GM10266 (cell line): ENCODE measurements around the gene GSC.

Source experiments
- DNase-seq: peaks from one replicate; pipeline ENCODE4 v3.0.0; 2012; ENCODE audit errors: extremely low spot score
- TF ChIP-seq, protein P1 (sequence below): IDR thresholded peaks from 2 replicates; pipeline ENCODE4 v1.5.1; 2012; ENCODE audit warnings: mild to moderate bottlenecking, low read depth; ENCODE audit not compliant: control insufficient read depth, insufficient read depth; ENCODE audit errors: missing control alignments

Gene GSC

GRCh38 chr14:94767321-94767878 is 2.5 kb downstream of the GSC start:
- no peak for DNase-seq
- TF ChIP-seq, protein P1, sequence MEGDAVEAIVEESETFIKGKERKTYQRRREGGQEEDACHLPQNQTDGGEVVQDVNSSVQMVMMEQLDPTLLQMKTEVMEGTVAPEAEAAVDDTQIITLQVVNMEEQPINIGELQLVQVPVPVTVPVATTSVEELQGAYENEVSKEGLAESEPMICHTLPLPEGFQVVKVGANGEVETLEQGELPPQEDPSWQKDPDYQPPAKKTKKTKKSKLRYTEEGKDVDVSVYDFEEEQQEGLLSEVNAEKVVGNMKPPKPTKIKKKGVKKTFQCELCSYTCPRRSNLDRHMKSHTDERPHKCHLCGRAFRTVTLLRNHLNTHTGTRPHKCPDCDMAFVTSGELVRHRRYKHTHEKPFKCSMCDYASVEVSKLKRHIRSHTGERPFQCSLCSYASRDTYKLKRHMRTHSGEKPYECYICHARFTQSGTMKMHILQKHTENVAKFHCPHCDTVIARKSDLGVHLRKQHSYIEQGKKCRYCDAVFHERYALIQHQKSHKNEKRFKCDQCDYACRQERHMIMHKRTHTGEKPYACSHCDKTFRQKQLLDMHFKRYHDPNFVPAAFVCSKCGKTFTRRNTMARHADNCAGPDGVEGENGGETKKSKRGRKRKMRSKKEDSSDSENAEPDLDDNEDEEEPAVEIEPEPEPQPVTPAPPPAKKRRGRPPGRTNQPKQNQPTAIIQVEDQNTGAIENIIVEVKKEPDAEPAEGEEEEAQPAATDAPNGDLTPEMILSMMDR = no peak

GRCh38 chr14:94764573-94764972 is 5.3 kb downstream of the GSC start:
- TF ChIP-seq, protein P1 = no peak

GRCh38 chr14:94762431-94762830 is 7.5 kb downstream of the GSC start:
- TF ChIP-seq, protein P1 = no peak

More at GRCh38 chr14:94764573-94764972, 5.3 kb downstream of the GSC start:
- DNase-seq = no peak

DNA sequence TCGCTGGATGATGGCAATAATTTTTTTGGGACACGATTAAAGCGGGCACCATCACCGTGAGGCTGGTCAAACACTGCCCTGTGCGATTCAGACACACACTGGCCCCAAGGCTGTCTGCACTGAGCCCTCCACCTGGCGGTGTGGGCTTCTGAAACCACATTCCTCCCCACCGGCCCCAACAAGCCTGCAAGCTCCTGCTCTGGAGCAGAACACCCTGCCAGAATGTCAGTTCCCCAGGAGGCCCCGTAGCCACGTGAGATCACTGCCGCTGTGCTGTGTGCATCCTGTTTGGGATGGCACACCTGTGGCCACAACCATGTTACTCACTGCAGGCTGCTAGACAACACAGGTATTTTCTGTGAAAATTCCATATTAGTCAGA is 7.9 kb downstream of the GSC start:
- DNase-seq = no peak
- TF ChIP-seq, protein P1 = no peak

More at GRCh38 chr14:94762431-94762830, 7.5 kb downstream of the GSC start:
- DNase-seq = no peak

GRCh38 chr14:94761348-94761996 is 8.4 kb downstream of the GSC start:
- TF ChIP-seq, protein P1 = no peak
- no peak for DNase-seq

GRCh38 chr14:94756310-94756882 is 13.5 kb downstream of the GSC start:
- TF ChIP-seq, protein P1 = no peak
- no peak for DNase-seq

DNA sequence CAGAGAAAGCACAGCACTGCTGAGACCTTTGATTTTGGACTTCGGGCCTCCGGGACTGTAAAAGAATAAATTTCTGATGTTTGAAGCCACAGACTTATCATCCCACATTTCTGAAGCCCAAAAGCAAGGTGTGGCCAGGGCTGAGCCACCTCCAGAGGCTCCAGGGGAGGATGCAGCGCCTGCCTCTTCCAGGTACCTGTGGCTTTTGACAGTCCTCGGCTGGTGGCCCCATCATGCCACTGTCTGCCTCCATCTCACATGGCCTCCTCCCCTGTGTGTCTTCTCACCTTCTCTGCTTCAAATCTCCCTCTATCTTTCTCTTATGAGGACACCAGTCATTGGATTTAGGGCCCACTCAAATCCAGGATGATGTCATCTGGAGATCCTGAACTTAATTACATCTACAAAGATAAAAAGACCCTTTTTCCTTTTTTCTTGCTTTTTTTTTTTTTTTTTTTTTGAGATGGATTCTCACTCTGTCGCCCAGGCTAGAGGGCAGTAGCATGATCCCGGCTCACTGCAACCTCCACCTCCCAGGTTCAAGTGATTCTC is 15.4 kb downstream of the GSC start:
- DNase-seq = no peak
- TF ChIP-seq, protein P1 = no peak
